ENCODE measurements around the gene FCHO1. TPM values are rescaled to one million over a fixed set of nuclear protein-coding genes. Genes with fewer than 3 reads are reported as not detected.

Gene FCHO1
- total and polyA plus RNA-seq, 2 donors (not counting 1 experiment from before 2014, with no cell fraction given) = 85.7 to 149 TPM

GRCh38 chr19:17784201-17785008 lies 33.1 kb downstream of the FCHO1 start:
- H2AFZ ChIP-seq (ENCODE audit: insufficient read depth, low read depth, low read length, poor library complexity, severe bottlenecking) = no peak overlapping the region
- intact Hi-C loops (cut with micrococcal nuclease) = loop anchor here (1.0 kb wide), 3 partner anchors 18 to 80 kb away; no protein-coding TSS in a partner anchor
- POLR2A ChIA-PET = no interaction called here

More at GRCh38 chr19:17784201-17785008, 33.1 kb downstream of the FCHO1 start:
- no peaks in the 10 kb centered on the region for H3K9me3 Mint-ChIP-seq (ENCODE audit: insufficient read depth)
- DNase-seq = peak; percentile 83
- peaks cover 5% of the 10 kb centered on the region for H3K4me1 Mint-ChIP-seq
- H4K20me1 ChIP-seq (ENCODE audit: control insufficient read depth, insufficient read depth, low read length, poor library complexity, severe bottlenecking) = peaks cover 9% of the 10 kb centered on the region
- peak; percentile 86 for ATAC-seq (ENCODE audit: low read depth)
- H3K27me3 ChIP-seq (replicated peaks in 1 of 4; ENCODE audit: control extremely low read depth in 1 of 4, control insufficient read depth in 3 of 4, insufficient read depth in 4 of 4, low read length in 3 of 4) = no peaks in the 10 kb centered on the region
- no peak overlapping the region for H3K4me2 ChIP-seq (replicated peaks; ENCODE audit: low read depth, low read length, poor library complexity, severe bottlenecking)
- H3K27ac Mint-ChIP-seq = peak overlapping the region; percentile 51
- no peaks in the 10 kb centered on the region for H3K27me3 Mint-ChIP-seq
- H3K36me3 ChIP-seq (replicated peaks in 1 of 2; ENCODE audit: control extremely low read depth in 1 of 2, control insufficient read depth in 1 of 2, extremely low read depth in 1 of 2, insufficient read depth in 2 of 2, low read length in 1 of 2) = peaks cover 7 to 59% of the 10 kb centered on the region in 2 experiments
- WGBS (ENCODE audit: insufficient coverage) = 82% methylated on average over 29 of the region's 32 CpGs
- H3K79me2 ChIP-seq (ENCODE audit: control insufficient read depth, insufficient read depth, low read length) = no peaks in the 10 kb centered on the region
- H3K9me3 ChIP-seq (ENCODE audit: control extremely low read depth in 1 of 3, control insufficient read depth in 2 of 3, insufficient read depth in 1 of 3, low read length in 2 of 3) = peaks cover 0 to 7% (median 0%) of the 10 kb centered on the region in 3 donors
- CTCF ChIA-PET = interaction anchor here (0.9 to 6.1 kb wide), 19 partner anchors 9 to 288 kb away, joined by 3 to 75 read pairs (median 5); partner anchors contain the start of genes JAK3 and RPL18A
- H3K9ac ChIP-seq (ENCODE audit: low read length) = no peak overlapping the region
- H3K4me3 ChIP-seq (ENCODE audit: control extremely low read depth in 1 of 5, extremely low read depth in 1 of 5, insufficient read depth in 1 of 5, low read depth in 2 of 5, low read length in 4 of 5) = no peak overlapping the region
- peaks cover 0 to 6% of the 10 kb centered on the region in 2 donors for H3K4me1 ChIP-seq (ENCODE audit: control insufficient read depth in 2 of 2, insufficient read depth in 2 of 2, low read length in 2 of 2)
- H3K27ac ChIP-seq (ENCODE audit: low read length in 2 of 2) = no peak overlapping the region
- H3K4me3 Mint-ChIP-seq = no peak overlapping the region
- peak; percentile 85 for TF ChIP-seq CTCF (IDR thresholded peaks at IDR 0.05)
- TF ChIP-seq EZH2 (IDR thresholded peaks at IDR 0.05; ENCODE audit: borderline replicate concordance, insufficient read depth, low read depth, low read length, poor library complexity, severe bottlenecking) = no peak

Data from B cell (primary cell).